PC-3 (cell line): ENCODE data around the gene FAM237A. TPM values are rescaled to one million over a fixed set of nuclear protein-coding genes. Genes with fewer than 3 reads are reported as not detected.

Experiments
- ATAC-seq: fragments of 200-7000 bp; cut with Tn5 transposase; 2 replicates; pipeline ENCODE4 v1.9.1; 2020; ENCODE audit warnings: mild to moderate bottlenecking, moderate library complexity
- Bru-seq: library from RNA; stranded (reverse); fragments of 400-500 nt; gene quantifications from one replicate; lab custom pipeline; 2021; lab: Mats Ljungman, UMichigan
- BruChase-seq, 2 experiments: library from RNA; stranded (reverse); fragments of 400-500 nt; gene quantifications; one replicate each; lab custom pipeline; 2021; lab: Mats Ljungman, UMichigan
- BruUV-seq: library from RNA; stranded (reverse); fragments of 400-500 nt; replicated peaks from 2 replicates; lab custom pipeline; 2021; lab: Mats Ljungman, UMichigan
- CTCF ChIA-PET: fragments of 300-600 bp; sonication (Branson Sonifier 250); formaldehyde crosslinking; loops from one replicate; lab custom pipeline; 2022; ENCODE audit warnings: antibody characterized with exemption; lab: Charles Lee
- POLR2A ChIA-PET: fragments of 300-600 bp; sonication (Branson Sonifier 250); formaldehyde crosslinking; loops from one replicate; lab custom pipeline; 2022; ENCODE audit warnings: antibody characterized with exemption; ENCODE audit not compliant: unreplicated experiment; lab: Charles Lee
- DNase-seq: peaks from one replicate; pipeline ENCODE4 v3.0.0-alpha.2; 2015
- H2AFZ ChIP-seq: fragments of 300-600 bp; sonication (generic); 2 replicates; pipeline ENCODE4 v1.6.0; 2016; ENCODE audit warnings: antibody characterized with exemption, low read length
- H3F3A ChIP-seq: fragments of 300-600 bp; sonication (generic); one replicate; pipeline ENCODE4 v1.6.0; 2017; ENCODE audit warnings: antibody characterized with exemption, low read length, control low read depth, mild to moderate bottlenecking; ENCODE audit not compliant: unreplicated experiment
- H3K27ac ChIP-seq: fragments of 300-600 bp; sonication (generic); 2 replicates; pipeline ENCODE4 v1.5.1; 2016; ENCODE audit warnings: mild to moderate bottlenecking, low read length
- H3K27me3 ChIP-seq: fragments of 300-600 bp; sonication (generic); 2 replicates; pipeline ENCODE4 v1.6.1; 2016; ENCODE audit warnings: low read length, mixed read lengths
- H3K36me3 ChIP-seq: fragments of 300-600 bp; sonication (generic); 2 replicates; pipeline ENCODE4 v1.6.1; 2016; ENCODE audit warnings: low read depth, mixed run types, low read length, mixed read lengths
- H3K4me1 ChIP-seq: fragments of 300-600 bp; sonication (generic); 2 replicates; pipeline ENCODE4 v1.5.1; 2016; ENCODE audit warnings: low read length; ENCODE audit not compliant: insufficient read depth
- H3K4me2 ChIP-seq: fragments of 300-600 bp; sonication (generic); 2 replicates; pipeline ENCODE4 v1.6.0; 2016; ENCODE audit warnings: low read length
- H3K4me3 ChIP-seq: fragments of 300-600 bp; sonication (generic); 2 replicates; pipeline ENCODE4 v1.5.1; 2016; ENCODE audit warnings: mild to moderate bottlenecking, low read length, mixed read lengths
- H3K79me2 ChIP-seq: fragments of 300-600 bp; sonication (generic); 2 replicates; pipeline ENCODE4 v1.6.1; 2017; ENCODE audit warnings: low read length, mixed read lengths
- H3K9ac ChIP-seq: fragments of 300-600 bp; sonication (generic); 2 replicates; pipeline ENCODE4 v1.6.0; 2016; ENCODE audit warnings: mild to moderate bottlenecking, low read length
- H3K9me2 ChIP-seq: fragments of 300-600 bp; sonication (generic); replicated peaks from 2 replicates; pipeline ENCODE4 v1.6.1; 2016; ENCODE audit warnings: mixed run types, low read length, mixed read lengths
- H3K9me3 ChIP-seq: fragments of 300-600 bp; sonication (generic); 2 replicates; pipeline ENCODE4 v1.6.1; 2016; ENCODE audit warnings: low read length, mixed read lengths
- H4K20me1 ChIP-seq: fragments of 300-600 bp; sonication (generic); 2 replicates; pipeline ENCODE4 v1.6.1; 2016; ENCODE audit warnings: low read length, mixed read lengths
- EZH2 ChIP-seq: fragments of 300-600 bp; sonication (generic); IDR thresholded peaks from one replicate; pipeline ENCODE4 v1.6.1; 2017; ENCODE audit warnings: antibody characterized with exemption, mild to moderate bottlenecking, low read length; ENCODE audit not compliant: unreplicated experiment
- EZH2phosphoT487 ChIP-seq: fragments of 300-600 bp; sonication (generic); IDR thresholded peaks from 2 replicates; pipeline ENCODE4 v1.6.1; 2018; ENCODE audit warnings: mild to moderate bottlenecking, antibody characterized with exemption, low read length, borderline replicate concordance
- intact Hi-C: fragments of 100-400 bp; cut with micrococcal nuclease; formaldehyde crosslinking; loops from 2 replicates; pipeline ENCODE4 v1.9.0; 2023
- long read RNA-seq: library from polyadenylated mRNA; unstranded; transcript quantifications from one replicate; pipeline ENCODE4 v2.0.0, GENCODE V29; 2021; ENCODE audit not compliant: unreplicated experiment
- total RNA-seq: library from RNA; depleted of rRNA; stranded (reverse); fragments of >200 nt; gene quantifications from 2 replicates; pipeline ENCODE4 v1.2.3, GENCODE V29; 2014; rRNA removed
- TF ChIP-seq, protein P1 (sequence below): fragments of 300-600 bp; sonication (generic); conservative IDR thresholded peaks from 2 replicates; pipeline ENCODE4 v1.5.1; 2017; ENCODE audit warnings: antibody characterized with exemption, low read depth, mild to moderate bottlenecking, low read length

FAM237A gene
- total RNA-seq: not detected in 2 replicates
- Bru-seq, nascent RNA: not detected
- not detected for BruChase-seq, experiment 1, labeled RNA remaining after a 6-hour chase
- percentile 17 among the genes with signal in this experiment for BruChase-seq, experiment 2, labeled RNA remaining after a 2-hour chase
- long read RNA-seq: 0 reads

- no peaks in the 10 kb centered on the region for H3K4me1 ChIP-seq
- no peaks in the 10 kb centered on the region for H3F3A ChIP-seq
- no peak within 1 kb of the TSS for H3K9ac ChIP-seq
- no peaks in the 10 kb centered on the region for H3K79me2 ChIP-seq
- intact Hi-C loops: no loop called here
- TF ChIP-seq EZH2phosphoT487 (no peak), EZH2 (no peak)
- TF ChIP-seq, protein P1, sequence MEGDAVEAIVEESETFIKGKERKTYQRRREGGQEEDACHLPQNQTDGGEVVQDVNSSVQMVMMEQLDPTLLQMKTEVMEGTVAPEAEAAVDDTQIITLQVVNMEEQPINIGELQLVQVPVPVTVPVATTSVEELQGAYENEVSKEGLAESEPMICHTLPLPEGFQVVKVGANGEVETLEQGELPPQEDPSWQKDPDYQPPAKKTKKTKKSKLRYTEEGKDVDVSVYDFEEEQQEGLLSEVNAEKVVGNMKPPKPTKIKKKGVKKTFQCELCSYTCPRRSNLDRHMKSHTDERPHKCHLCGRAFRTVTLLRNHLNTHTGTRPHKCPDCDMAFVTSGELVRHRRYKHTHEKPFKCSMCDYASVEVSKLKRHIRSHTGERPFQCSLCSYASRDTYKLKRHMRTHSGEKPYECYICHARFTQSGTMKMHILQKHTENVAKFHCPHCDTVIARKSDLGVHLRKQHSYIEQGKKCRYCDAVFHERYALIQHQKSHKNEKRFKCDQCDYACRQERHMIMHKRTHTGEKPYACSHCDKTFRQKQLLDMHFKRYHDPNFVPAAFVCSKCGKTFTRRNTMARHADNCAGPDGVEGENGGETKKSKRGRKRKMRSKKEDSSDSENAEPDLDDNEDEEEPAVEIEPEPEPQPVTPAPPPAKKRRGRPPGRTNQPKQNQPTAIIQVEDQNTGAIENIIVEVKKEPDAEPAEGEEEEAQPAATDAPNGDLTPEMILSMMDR: no peak
- H3K36me3 ChIP-seq: no peaks in the 10 kb centered on the region
- H2AFZ ChIP-seq: no peak within 1 kb of the TSS
- ATAC-seq (peak; percentile 46; the same call in 1 of the 2 replicates), DNase-seq (peak; percentile 58)
- no TSS peak for BruUV-seq
- H3K4me3 ChIP-seq: no peak within 1 kb of the TSS
- H3K9me2 ChIP-seq: no peaks in the 10 kb centered on the region
- H4K20me1 ChIP-seq: no peaks in the 10 kb centered on the region
- no peaks in the 10 kb centered on the region for H3K9me3 ChIP-seq
- H3K27me3 ChIP-seq: peaks cover 15% of the 10 kb centered on the region; the same call in 1 of the 2 replicates
- H3K27ac ChIP-seq: no peak within 1 kb of the TSS
- ChIA-PET CTCF (no interaction called here), POLR2A (no interaction called here)
- no peak within 1 kb of the TSS for H3K4me2 ChIP-seq
Observed at GRCh38 chr2:206642075-206643025, at the start of gene FAM237A. Gene FAM237A, plus strand, starts transcription at chr2:206642487. Its CDS starts 1,750 bp downstream, at chr2:206644237.

- Histone ChIP-seq H3K27ac (no peak overlapping the region), H3F3A (no peaks in the 10 kb centered on the region), H3K27me3 (no peaks in the 10 kb centered on the region), H3K36me3 (no peaks in the 10 kb centered on the region), H4K20me1 (no peaks in the 10 kb centered on the region), H2AFZ (no peak overlapping the region), H3K4me3 (no peak overlapping the region), H3K9me3 (no peaks in the 10 kb centered on the region), H3K79me2 (no peaks in the 10 kb centered on the region), H3K4me1 (no peaks in the 10 kb centered on the region), H3K9ac (no peak overlapping the region), H3K4me2 (no peak overlapping the region), H3K9me2 (no peaks in the 10 kb centered on the region)
- no TSS peak for BruUV-seq
- intact Hi-C loops: no loop called here
- DNase-seq (no peak), ATAC-seq (no peak)
- POLR2A ChIA-PET: interaction anchor here (0.6 kb wide), 1 partner anchor 61 kb away, joined by 12 read pairs; no protein-coding TSS in a partner anchor
- TF ChIP-seq EZH2phosphoT487: no peak
- TF ChIP-seq, protein P1: no peak
- TF ChIP-seq EZH2: no peak
- CTCF ChIA-PET: no interaction called here
Observed at GRCh38 chr2:206597717-206598218, 44.5 kb upstream of the FAM237A start.
